ENCODE data around the gene REC8.
"Not testable (repeated sequence)": the region's sequence is repeated elsewhere in the genome, so short reads cannot be mapped to it uniquely, and the experiment has no call there.

REC8 gene

GRCh38 chr14:24197056-24197450 is 25.2 kb downstream of the REC8 start:
- no peak overlapping the region for H3K4me3 ChIP-seq (ENCODE audit: low read length)

DNA sequence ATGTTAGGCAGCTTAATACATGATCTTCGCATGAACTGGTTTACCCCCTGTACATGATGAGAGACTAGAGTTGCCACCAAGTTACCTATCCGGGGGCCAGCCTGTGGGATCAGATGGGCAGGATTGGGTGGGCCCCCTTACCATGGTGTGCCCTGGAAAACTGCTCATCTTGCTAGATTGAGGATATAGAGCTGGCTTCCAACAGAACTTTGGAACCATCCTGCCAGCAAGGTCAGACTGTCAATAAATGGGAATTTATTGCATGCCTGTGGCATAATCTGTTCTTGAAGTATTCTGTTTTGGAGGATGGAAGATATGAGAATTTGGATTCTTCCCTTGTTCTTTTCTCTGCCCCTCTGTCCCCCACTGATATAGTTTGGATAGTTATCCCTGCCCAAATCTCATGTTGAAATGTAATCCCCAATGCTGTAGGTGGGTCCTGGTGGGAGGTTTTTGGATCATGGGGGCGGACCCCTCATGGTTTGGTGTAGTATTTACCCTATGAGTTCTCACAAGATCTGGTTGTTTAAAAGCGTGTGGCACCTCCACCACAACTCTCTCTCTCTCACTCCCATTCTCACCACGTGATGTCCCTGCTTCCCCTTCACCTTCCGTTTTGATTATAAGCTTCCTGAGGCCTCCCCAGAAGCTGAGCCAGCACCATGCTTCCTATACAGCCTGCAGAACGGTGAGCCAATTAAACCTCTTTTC is 27.1 kb downstream of the REC8 start:
- H3K4me3 ChIP-seq (ENCODE audit: low read length): no peak overlapping the region
- TF ChIP-seq, protein P1, sequence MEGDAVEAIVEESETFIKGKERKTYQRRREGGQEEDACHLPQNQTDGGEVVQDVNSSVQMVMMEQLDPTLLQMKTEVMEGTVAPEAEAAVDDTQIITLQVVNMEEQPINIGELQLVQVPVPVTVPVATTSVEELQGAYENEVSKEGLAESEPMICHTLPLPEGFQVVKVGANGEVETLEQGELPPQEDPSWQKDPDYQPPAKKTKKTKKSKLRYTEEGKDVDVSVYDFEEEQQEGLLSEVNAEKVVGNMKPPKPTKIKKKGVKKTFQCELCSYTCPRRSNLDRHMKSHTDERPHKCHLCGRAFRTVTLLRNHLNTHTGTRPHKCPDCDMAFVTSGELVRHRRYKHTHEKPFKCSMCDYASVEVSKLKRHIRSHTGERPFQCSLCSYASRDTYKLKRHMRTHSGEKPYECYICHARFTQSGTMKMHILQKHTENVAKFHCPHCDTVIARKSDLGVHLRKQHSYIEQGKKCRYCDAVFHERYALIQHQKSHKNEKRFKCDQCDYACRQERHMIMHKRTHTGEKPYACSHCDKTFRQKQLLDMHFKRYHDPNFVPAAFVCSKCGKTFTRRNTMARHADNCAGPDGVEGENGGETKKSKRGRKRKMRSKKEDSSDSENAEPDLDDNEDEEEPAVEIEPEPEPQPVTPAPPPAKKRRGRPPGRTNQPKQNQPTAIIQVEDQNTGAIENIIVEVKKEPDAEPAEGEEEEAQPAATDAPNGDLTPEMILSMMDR (conservative IDR thresholded peaks at IDR 0.05; ENCODE audit: low read depth, low read length): no peak
- DNase-seq (ENCODE audit: low read depth): no peak

More at GRCh38 chr14:24197056-24197450, 25.2 kb downstream of the REC8 start:
- DNase-seq (ENCODE audit: low read depth): no peak
- TF ChIP-seq, protein P1 (conservative IDR thresholded peaks at IDR 0.05; ENCODE audit: low read depth, low read length): no peak

- DNase-seq (ENCODE audit: low read depth); H3K4me3 ChIP-seq (ENCODE audit: low read length): not testable (repeated sequence)
These were observed 30.7 kb downstream of the REC8 start for GRCh38 chr14:24202538-24202937.

- not testable (repeated sequence) for DNase-seq (ENCODE audit: low read depth)
These were observed 31.5 kb downstream of the REC8 start for GRCh38 chr14:24203249-24203886.

GRCh38 chr14:24204163-24205146 is 32.6 kb downstream of the REC8 start:
- no peak for DNase-seq (ENCODE audit: low read depth)
- H3K4me3 ChIP-seq (ENCODE audit: low read length): no peak overlapping the region
- TF ChIP-seq, protein P1 (conservative IDR thresholded peaks at IDR 0.05; ENCODE audit: low read depth, low read length): no peak

More at GRCh38 chr14:24203249-24203886, 31.5 kb downstream of the REC8 start:
- H3K4me3 ChIP-seq (ENCODE audit: low read length): not testable (repeated sequence)

DNA sequence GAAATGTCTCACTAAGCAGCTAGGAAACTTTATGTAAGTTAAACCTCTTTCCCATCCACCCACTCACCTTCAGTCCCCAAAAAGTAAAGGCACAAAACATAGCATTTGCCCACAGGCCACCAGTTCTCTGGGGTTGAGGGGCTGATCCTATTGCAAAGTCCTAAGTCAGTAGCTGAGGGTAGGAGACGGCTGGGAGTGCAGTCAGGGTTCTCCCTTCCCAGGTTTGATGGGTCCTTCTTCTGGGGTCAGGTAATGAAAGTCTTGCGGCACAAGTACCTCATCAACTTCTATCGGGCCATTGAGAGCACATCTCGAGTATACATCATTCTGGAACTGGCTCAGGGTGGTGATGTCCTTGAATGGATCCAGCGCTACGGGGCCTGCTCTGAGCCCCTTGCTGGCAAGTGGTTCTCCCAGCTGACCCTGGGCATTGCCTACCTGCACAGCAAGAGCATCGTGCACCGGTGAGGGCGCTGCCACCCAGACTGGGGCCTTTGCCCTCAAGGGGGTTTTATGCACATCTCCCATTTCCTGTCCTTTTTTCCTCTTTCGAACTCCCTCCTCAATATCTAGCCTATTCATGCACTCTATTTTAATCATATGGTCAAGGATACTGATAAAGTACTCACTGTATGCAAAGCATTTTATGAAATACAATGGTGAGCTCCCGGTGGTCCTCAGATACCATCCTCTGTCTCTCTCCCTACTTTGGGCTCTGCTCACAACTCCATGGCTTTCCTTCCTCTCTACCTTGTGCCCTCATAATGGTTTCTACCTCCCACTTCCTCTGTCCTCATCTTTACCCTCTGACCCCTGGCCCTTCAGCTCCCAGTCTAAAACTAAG is 34.6 kb downstream of the REC8 start:
- DNase-seq (ENCODE audit: low read depth): no peak
- TF ChIP-seq, protein P1 (conservative IDR thresholded peaks at IDR 0.05; ENCODE audit: low read depth, low read length): no peak
- no peak overlapping the region for H3K4me3 ChIP-seq (ENCODE audit: low read length)

DNA sequence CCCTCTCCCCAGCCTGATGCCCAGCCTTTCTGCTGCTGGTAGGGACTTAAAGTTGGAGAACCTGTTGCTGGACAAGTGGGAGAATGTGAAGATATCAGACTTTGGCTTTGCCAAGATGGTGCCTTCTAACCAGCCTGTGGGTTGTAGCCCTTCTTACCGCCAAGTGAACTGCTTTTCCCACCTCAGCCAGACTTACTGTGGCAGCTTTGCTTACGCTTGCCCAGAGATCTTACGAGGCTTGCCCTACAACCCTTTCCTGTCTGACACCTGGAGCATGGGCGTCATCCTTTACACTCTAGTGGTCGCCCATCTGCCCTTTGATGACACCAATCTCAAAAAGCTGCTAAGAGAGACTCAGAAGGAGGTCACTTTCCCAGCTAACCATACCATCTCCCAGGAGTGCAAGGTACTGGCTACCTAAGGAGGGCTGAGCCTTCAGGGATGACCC is 35.2 kb downstream of the REC8 start:
- no peak overlapping the region for H3K4me3 ChIP-seq (ENCODE audit: low read length)
- no peak for DNase-seq (ENCODE audit: low read depth)
- TF ChIP-seq, protein P1 (conservative IDR thresholded peaks at IDR 0.05; ENCODE audit: low read depth, low read length): no peak
